GM18511 (cell line): ENCODE results near the gene TAS2R9.
"Not testable (repeated sequence)": the region's sequence is repeated elsewhere in the genome, so short reads cannot be mapped to it uniquely, and the experiment has no call there.

Experiments
- ATAC-seq: cut with Tn5 transposase; IDR thresholded peaks from one replicate; pipeline ENCODE4 v1.9.1; 2021; ENCODE audit warnings: mild to moderate bottlenecking, moderate library complexity; ENCODE audit not compliant: unreplicated experiment

The TAS2R9 gene, protein sequence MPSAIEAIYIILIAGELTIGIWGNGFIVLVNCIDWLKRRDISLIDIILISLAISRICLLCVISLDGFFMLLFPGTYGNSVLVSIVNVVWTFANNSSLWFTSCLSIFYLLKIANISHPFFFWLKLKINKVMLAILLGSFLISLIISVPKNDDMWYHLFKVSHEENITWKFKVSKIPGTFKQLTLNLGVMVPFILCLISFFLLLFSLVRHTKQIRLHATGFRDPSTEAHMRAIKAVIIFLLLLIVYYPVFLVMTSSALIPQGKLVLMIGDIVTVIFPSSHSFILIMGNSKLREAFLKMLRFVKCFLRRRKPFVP

DNA sequence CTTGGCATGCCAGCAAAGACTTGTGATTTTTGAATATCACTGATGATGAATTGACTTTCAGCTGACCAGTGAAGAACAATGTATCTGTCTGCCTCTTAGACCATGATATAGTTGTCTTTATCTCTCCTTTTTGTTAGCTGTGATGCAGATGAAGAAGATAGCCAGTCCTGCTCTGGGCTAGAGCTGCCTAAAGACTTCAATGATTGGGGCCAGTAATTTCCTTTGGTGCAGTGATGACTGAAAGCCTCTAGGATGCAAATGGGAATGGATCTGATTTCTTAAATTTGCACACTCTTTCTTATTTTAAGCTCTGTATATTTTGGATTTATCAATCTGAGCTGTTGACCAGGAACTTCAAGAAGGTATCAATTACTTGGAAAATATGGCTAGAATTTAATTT lies at the start of gene TAS2R9:
TSS of gene TAS2R9 (minus strand) at position 101 of the 400 bp plus-strand sequence. CDS start at position 8, 93 bp downstream.
- ATAC-seq, result no peak

DNA sequence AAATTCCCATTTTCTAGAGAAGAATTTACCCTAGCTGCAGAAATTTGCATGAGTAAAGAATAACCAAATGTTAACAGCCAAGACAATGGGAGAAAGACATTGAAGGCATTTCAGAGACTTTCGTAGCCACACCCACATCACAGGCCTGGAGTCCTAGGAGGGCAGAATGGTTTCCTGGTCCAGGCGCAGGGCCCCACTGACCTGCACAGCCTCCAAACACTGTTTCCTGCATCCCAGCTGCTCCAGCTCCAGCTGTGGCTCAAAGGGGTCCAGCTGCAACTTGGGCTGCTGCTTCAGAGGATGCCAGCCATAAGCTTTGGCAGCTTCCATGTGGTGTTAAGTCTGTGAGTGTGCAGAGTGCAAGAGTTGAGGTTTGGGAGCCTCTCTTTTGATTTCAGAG lies 45.8 kb upstream of the TAS2R9 start:
- no peak for ATAC-seq

- ATAC-seq, result no peak
Measured at GRCh38 chr12:10853776-10854175, 43.8 kb upstream of the TAS2R9 start.

- no peak for ATAC-seq
Measured at GRCh38 chr12:10851243-10851858, 41.4 kb upstream of the TAS2R9 start.

GRCh38 chr12:10849425-10849878 lies 39.5 kb upstream of the TAS2R9 start, which contains the start of gene PRR4:
TSS of gene PRR4 (minus strand) at chr12:10849475. CDS start at chr12:10849437, 38 bp downstream.
- no peak for ATAC-seq

- no peak for ATAC-seq
Measured at GRCh38 chr12:10847744-10848143, 37.8 kb upstream of the TAS2R9 start.

DNA sequence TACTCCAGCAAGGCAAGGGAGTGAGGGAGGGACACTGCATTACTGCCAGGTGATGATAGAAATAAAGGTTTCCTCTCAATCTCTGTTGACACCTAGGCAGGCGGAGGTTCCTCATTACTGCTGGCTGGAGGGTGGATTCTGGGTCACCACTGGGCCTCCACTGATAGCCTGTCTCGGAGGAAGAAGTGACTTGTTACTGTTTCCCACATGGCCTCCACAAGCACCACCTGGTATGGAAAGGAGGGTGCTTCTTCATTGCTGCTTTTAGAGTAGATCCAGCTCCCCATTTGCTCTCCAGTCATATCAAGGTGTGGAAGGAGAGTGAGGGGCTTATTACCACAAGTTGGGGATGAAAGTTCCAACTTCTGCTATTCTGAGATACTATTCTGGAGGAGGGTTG lies 32.9 kb upstream of the TAS2R9 start:
- ATAC-seq, result no peak

DNA sequence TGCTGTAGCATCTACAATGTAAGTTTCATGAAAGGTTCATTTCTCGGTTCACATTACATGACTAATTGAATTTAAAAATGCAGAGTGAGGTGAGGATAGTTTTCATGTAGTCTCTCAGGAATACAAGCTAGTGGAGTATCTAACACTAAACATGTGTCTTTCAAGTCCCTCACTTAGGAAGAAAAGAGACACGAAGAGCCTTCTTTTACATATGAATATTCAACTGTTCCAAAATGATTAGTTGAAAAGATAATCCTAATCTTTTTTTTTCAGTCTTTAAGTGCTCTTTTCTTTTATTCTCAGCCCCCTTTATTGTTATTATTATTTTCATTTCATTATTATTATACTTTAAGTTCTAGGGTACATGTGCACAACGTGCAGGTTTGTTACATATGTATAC lies 28.5 kb upstream of the TAS2R9 start:
- no peak for ATAC-seq

GRCh38 chr12:10829994-10830393 lies 20.0 kb upstream of the TAS2R9 start:
- ATAC-seq, result no peak

- ATAC-seq, result no peak
Measured at GRCh38 chr12:10826258-10826657, 16.3 kb upstream of the TAS2R9 start, which contains the start of gene TAS2R10. TSS of gene TAS2R10 (minus strand) at chr12:10826358. CDS start at chr12:10826269, 89 bp downstream.

GRCh38 chr12:10824957-10825356 lies 15.0 kb upstream of the TAS2R9 start:
- ATAC-seq, result no peak

DNA sequence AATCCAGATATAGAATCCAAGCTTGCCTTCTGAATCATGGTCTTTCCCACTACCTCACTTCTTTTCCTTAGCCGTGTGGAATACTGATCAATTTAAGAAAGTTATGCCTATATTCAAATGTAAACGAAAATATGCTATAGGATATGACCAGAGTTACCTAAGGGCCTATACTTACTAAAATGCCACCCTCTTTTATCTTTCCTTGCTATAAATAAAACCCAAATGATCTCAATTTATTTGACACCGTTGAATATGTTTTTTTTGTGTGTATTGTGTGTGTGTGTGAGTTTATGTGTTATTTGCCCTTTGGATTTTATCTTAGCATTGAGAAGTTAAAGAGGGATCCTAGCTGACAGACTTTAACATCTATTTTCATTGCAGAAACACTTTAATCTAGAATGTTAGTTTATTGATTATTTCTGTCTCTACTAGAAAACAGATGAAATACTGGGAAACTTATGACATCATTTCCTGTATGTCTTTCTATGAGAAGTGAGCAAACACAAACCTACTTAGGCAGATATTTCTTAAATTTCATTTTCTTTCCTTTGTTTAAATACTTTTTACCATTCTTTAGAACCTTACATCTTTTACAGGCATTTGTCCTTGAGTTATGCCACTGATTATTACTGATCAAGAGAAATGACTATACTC lies 2.0 kb upstream of the TAS2R9 start:
- no peak for ATAC-seq

- no peak for ATAC-seq
Measured at GRCh38 chr12:10807186-10807585, 2.8 kb downstream of the TAS2R9 start, which contains the start of gene TAS2R8. TSS of gene TAS2R8 (minus strand) at chr12:10807286. CDS start at chr12:10806980, 306 bp downstream.

GRCh38 chr12:10802587-10802986 lies 7.4 kb downstream of the TAS2R9 start, which contains the start of gene TAS2R7:
TSS of gene TAS2R7 (minus strand) at chr12:10802627. CDS start at chr12:10802570, 57 bp downstream.
- ATAC-seq, result no peak

DNA sequence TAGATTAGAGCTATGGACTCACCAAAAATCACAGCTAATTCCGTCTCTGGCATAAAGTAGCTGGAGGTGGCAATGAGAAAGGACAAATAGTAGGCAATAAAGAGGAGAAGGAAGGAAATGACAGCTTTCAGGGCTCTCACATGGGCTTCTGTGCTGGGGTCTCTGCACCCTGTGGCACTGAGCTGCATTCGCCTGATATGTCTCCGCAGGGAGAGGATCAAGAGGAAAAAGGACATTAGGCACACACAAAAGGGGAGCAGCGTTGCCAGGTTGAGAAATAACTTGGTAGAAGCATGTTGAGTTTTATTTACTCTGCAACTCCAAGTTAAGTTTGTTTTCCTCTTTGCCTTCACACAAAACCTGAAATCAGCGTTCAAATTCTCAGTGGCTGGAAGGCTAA lies 8.2 kb downstream of the TAS2R9 start:
- no peak for ATAC-seq

GRCh38 chr12:10794222-10794621 lies 15.7 kb downstream of the TAS2R9 start:
- ATAC-seq, result no peak

GRCh38 chr12:10791769-10792168 lies 18.2 kb downstream of the TAS2R9 start:
- not testable (repeated sequence) for ATAC-seq

DNA sequence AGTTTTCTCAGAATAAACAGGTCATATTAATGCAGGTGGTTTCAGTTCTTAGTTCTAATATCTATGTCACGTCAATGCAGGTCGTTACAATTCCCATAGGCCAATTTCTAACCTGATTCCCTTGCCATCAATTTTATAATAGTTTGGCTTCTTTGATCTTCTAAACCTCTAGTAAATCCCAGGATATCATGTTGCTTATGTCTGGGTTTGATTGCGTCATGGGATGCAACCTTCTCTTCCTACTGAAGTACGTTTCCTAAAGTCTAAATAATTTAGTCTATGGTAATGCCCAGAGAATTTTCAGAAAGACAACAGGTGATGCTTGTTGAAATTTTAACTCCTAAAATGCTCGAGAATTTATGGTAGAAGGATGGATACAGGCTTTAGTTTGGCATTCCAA lies 26.7 kb downstream of the TAS2R9 start:
- ATAC-seq, result no peak

DNA sequence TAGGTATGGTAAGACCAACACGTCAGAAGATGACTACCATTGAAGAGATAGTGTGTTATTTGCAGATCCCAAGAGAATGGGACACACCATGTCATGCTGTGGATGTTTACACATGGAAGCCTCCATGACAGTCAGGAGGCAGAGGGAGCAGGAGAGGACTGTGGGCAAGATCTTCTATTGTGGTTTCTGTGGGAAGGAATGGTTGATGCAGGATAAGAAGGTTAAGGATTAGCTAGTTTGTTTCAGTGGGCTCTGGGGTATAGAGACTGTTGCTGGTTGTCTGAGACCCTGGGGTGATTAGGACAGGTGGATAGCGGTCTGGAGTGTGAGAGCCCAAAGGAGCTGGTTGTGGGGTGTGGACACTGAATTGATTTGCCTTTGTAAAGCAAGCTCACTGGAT lies 30.9 kb downstream of the TAS2R9 start:
- no peak for ATAC-seq

DNA sequence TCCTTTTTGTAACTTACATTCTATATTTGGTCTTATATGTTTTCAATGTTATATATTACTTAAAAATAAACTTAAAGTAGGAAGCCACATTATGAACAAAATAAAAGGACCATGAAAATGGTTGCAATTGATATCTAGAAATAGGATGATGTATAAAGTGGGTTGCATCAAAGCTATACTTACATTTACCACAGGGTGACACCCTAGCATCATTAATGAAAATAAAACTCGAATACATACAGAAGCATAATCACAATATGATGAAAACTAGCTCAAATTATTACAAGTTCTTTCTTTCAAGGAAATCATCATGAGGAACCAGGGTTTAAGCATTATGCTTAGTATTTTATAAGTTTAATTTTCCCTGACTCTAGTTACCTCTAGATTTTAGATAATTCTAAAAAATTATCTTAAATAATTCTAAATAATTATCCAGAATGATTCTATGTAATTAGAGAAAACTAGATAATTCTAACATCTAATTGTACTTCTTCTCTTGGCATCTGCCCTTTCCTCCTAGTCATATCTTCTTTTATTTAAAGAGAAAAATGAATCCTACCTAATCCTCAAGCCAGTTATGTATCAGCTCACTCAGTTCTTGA lies 38.7 kb downstream of the TAS2R9 start:
- no peak for ATAC-seq

DNA sequence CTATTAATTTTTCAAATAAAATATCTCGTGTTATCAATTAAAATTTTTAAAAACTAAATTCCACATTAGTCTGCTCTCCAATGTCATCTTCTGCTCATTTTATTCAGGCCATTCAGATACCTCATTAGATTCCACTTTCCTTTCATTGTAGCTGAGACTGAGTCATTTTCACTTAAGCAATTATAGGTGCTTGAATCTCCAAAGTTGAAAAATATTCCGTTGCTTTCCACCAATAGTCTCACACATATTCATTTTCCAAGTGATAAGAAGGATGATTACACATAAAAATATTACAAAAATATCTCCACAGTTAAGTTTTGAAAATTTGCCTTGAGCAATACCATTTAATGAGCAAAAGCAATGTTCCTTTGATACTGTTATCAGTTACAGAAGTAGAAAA lies 50.3 kb downstream of the TAS2R9 start:
- ATAC-seq, result no peak
